ENCODE measurements around the gene AGAP4. TPM values are rescaled to one million over a fixed set of nuclear protein-coding genes. Genes with fewer than 3 reads are reported as not detected.
"Not testable (repeated sequence)": the region's sequence is repeated elsewhere in the genome, so short reads cannot be mapped to it uniquely, and the experiment has no call there.

The AGAP4 gene
- polyA plus RNA-seq (ENCODE audit: insufficient read length in 4 of 4) = 10 to 100 TPM; 16.6 to 67.8 (median 38.4) TPM

- DNase-seq (ENCODE audit: low read depth in 4 of 4, low spot score in 2 of 4) = not testable (repeated sequence)
These were observed at the start of gene AGAP4 for GRCh38 chr10:45847400-45847799. TSS of gene AGAP4 (minus strand) at chr10:45847500. CDS start at chr10:45847347, 153 bp downstream.

- not testable (repeated sequence) for DNase-seq (ENCODE audit: low read depth in 4 of 4, low spot score in 2 of 4)
These were observed 43.4 kb upstream of the AGAP4 start for GRCh38 chr10:45890721-45891120.

DNA sequence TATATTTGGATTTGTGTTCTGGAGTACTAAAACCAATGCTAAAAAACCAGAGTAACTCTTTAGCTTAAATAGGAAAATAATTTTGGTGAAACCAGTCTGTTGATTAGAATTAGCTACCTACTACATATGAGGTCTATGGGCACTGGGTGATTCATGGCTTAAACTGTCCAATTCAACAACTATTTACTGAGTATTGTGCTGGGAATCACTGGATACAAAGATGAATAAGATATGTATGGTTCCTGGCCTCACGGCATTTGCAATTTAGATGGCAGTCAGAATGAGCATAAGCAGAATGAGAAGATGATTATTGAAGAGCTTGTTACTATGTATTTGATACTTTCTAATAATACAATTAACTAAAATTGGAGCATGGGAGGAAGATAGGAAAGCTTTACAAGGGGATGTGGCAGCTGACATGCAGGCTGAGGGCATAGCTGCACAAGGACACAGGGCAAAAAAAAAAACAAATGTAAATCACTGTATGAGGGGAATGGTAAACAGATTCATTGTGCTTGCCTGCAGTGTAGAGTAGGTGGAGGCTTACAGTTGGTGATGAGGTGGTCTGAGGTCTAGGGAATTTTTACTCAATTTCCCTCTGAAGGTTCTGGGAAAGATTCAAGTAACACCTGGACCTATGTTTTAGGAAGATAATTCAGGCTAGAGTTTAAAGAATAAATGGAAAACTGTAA is 42.4 kb upstream of the AGAP4 start:
- not testable (repeated sequence) for DNase-seq (ENCODE audit: low read depth in 4 of 4, low spot score in 2 of 4)

DNA sequence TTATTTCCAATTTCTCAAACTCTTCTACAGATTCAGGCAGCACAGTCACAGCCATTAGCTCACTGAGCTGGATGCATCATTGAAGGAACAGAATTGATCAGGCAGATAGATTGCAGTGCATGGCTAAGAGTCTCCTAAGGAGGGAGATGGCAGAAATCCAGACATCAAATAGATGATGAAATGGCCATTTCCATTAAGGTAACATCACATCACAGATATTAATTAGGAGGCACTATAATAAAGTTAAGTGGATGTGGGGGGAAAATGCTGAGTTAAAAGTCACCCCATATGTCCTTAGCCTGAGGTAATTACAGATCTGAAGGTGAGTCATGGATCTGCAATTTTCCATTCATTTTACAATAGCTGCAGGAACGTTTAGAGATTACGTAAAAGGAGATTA is 35.6 kb upstream of the AGAP4 start:
- DNase-seq (ENCODE audit: low read depth in 4 of 4, low spot score in 2 of 4) = not testable (repeated sequence)

- DNase-seq (ENCODE audit: low read depth in 4 of 4, low spot score in 2 of 4) = not testable (repeated sequence)
These were observed 18.1 kb upstream of the AGAP4 start for GRCh38 chr10:45865404-45865803.

- not testable (repeated sequence) for DNase-seq (ENCODE audit: low read depth in 4 of 4, low spot score in 2 of 4)
These were observed 17.0 kb upstream of the AGAP4 start for GRCh38 chr10:45864264-45864663.

- DNase-seq (ENCODE audit: low read depth in 4 of 4, low spot score in 2 of 4) = not testable (repeated sequence)
These were observed 16.3 kb upstream of the AGAP4 start for GRCh38 chr10:45863632-45864031.

- DNase-seq (ENCODE audit: low read depth in 4 of 4, low spot score in 2 of 4) = not testable (repeated sequence)
These were observed 10.6 kb upstream of the AGAP4 start for GRCh38 chr10:45857931-45858330.

DNA sequence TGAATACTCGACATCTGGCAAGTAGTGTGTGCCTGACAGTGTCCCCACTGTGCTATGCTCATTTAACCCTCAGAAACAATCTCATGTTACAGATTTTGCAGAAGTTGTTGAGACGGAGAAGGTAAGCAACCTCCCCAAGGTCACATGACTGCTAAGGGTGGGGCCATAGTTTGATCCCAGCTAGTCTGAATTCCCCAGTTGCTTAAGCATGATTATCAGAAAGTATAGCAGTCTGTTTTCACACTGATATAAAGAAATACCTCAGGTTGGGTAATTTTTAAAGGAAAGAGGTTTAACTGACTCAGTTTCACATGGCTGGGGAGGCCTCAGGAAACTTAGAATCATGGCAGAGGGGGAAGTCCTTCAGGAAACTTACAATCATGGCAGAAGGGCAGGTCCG is 1.2 kb upstream of the AGAP4 start:
- DNase-seq (ENCODE audit: low read depth in 4 of 4, low spot score in 2 of 4) = not testable (repeated sequence)

DNA sequence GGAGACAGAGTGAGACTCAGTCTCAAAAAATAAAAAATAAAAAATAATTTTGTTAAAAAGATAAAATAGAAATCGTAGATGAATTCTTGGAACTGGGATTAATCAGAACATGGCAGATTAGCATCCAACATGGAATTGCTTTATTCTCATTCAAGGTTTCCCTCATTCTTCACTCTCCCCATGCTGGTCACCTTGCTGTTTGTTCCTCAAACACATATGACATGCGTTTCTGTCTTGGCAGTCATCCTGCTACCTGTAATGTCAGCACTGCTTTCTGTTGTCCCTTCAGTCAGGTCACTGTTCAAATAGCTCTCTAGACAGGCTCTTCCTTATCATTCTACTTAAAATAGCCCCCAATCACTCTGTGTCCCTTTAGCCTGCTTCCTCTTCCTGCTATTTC is 24.4 kb downstream of the AGAP4 start:
- DNase-seq (ENCODE audit: low read depth in 4 of 4, low spot score in 2 of 4) = not testable (repeated sequence)

DNA sequence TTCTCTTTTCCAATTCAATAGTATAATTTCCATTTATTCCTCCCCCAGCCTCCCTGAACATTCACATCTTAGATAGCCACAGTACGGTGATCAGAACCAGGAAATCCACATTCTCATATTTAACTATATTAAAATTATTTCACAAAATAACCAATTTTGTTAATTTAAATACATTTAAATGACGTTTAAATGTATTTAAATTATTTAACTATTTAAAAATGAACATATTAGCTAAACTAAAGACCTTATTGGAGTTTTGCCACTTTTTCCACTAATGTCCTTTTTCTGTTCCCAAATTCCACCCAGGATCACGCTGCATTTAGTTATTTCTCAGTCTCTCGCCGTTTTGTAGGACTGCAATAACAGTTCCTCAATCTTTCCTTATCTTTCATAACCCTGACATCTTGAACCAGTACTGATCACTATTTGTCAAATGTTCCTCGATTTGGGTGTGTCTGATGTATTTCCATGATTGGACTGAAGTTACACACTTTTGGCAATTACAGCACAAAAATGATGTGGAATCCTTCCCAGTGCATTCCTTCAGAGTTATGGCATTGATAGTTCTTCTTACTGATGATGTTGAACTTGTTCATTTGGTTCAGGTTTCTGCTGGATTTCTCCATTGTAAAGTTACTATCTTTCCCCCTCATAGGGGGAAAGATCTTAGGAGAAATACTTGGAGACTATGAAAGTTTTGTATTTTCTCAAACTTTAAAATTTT is 27.0 kb downstream of the AGAP4 start:
- not testable (repeated sequence) for DNase-seq (ENCODE audit: low read depth in 4 of 4, low spot score in 2 of 4)

GRCh38 chr10:45819552-45819951 is 27.7 kb downstream of the AGAP4 start:
- DNase-seq (ENCODE audit: low read depth in 4 of 4, low spot score in 2 of 4) = no peak

DNA sequence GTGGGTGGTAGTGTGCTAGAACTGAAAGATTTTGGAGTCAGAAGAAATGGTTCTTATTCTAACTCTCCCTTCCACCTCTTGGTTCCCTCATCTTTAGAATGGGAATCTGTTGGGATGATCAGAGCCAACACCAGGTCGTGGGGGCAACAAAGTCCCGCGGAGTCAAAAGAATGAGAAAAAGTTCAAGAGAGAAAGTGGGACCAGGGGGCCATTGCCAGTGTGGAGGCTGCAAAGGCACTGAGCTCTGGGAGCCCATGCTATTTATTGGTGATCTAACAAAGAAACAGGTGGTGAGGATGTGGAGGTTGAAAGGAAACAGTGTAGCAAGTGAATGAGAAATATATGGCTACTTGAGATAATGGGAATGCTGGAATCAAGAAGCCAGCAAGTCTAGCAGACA is 29.4 kb downstream of the AGAP4 start:
- no peak for DNase-seq (ENCODE audit: low read depth in 4 of 4, low spot score in 2 of 4)

GRCh38 chr10:45817130-45817859 is 30.0 kb downstream of the AGAP4 start:
- no peak for DNase-seq (ENCODE audit: low read depth in 4 of 4, low spot score in 2 of 4)

- DNase-seq (ENCODE audit: low read depth in 4 of 4, low spot score in 2 of 4) = not testable (repeated sequence)
These were observed 33.2 kb downstream of the AGAP4 start for GRCh38 chr10:45814146-45814545.

GRCh38 chr10:45812959-45813358 is 34.3 kb downstream of the AGAP4 start:
- DNase-seq (ENCODE audit: low read depth in 4 of 4, low spot score in 2 of 4) = not testable (repeated sequence)

GRCh38 chr10:45811075-45811474 is 36.2 kb downstream of the AGAP4 start:
- no peak for DNase-seq (ENCODE audit: low read depth in 4 of 4, low spot score in 2 of 4)

- no peak for DNase-seq (ENCODE audit: low read depth in 4 of 4, low spot score in 2 of 4)
These were observed 37.5 kb downstream of the AGAP4 start for GRCh38 chr10:45809837-45810236.

DNA sequence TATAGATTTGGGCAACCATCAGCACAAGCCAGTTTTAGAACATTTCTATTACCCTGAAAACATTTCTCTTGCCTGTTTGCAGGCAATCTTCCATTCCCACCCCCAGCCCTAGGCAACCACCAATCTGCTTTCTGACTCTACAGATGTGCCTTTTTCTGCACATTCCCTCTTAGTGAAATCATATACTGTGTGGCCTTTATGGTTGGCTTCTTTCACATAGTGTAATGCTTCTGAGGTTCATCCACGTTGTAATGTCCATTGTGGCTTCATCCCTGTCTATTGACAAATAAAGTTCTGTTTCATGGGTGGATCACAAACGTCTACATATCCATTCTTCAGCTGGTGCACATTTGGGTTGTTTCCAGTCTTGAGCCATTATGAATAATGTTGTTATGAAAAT is 42.3 kb downstream of the AGAP4 start:
- not testable (repeated sequence) for DNase-seq (ENCODE audit: low read depth in 4 of 4, low spot score in 2 of 4)

GRCh38 chr10:45803060-45804010 is 44.0 kb downstream of the AGAP4 start:
- not testable (repeated sequence) for DNase-seq (ENCODE audit: low read depth in 4 of 4, low spot score in 2 of 4)

Data from left renal cortex interstitium (tissue), 4 donors.